Hepatocyte (in vitro differentiated cells): ENCODE measurements around the gene HEXB. TPM values are rescaled to one million over a fixed set of nuclear protein-coding genes. Genes with fewer than 3 reads are reported as not detected.

Experiments used
- DNase-seq: peaks from one replicate; pipeline ENCODE4 v3.0.0-alpha.2; 2016; ENCODE audit warnings: low spot score
- H2AFZ ChIP-seq: fragments of 200-600 bp; sonication (generic); 2 replicates; pipeline ENCODE4 v1.6.0; 2016; ENCODE audit warnings: antibody characterized with exemption, mild to moderate bottlenecking
- H3K27ac ChIP-seq: fragments of 200-600 bp; sonication (generic); 2 replicates; pipeline ENCODE4 v1.5.1; 2016; ENCODE audit warnings: mild to moderate bottlenecking
- H3K27me3 ChIP-seq: fragments of 200-600 bp; sonication (generic); 2 replicates; pipeline ENCODE4 v1.6.1; 2016
- H3K36me3 ChIP-seq: fragments of 200-600 bp; sonication (generic); replicated peaks from 2 replicates; pipeline ENCODE4 v1.5.1; 2016; ENCODE audit warnings: low read depth; ENCODE audit not compliant: insufficient read depth
- H3K4me1 ChIP-seq: fragments of 200-600 bp; sonication (generic); 2 replicates; pipeline ENCODE4 v1.5.1; 2016; ENCODE audit warnings: mild to moderate bottlenecking, moderate library complexity; ENCODE audit not compliant: insufficient read depth
- H3K4me2 ChIP-seq: fragments of 200-600 bp; sonication (generic); 2 replicates; pipeline ENCODE4 v1.6.0; 2016
- H3K4me3 ChIP-seq: fragments of 200-600 bp; sonication (generic); 2 replicates; pipeline ENCODE4 v1.5.1; 2016; ENCODE audit warnings: mild to moderate bottlenecking
- H3K79me2 ChIP-seq: fragments of 200-600 bp; sonication (generic); 2 replicates; pipeline ENCODE4 v1.6.0; 2017; ENCODE audit warnings: mild to moderate bottlenecking
- H3K9me2 ChIP-seq: fragments of 200-600 bp; sonication (generic); replicated peaks from 2 replicates; pipeline ENCODE4 v1.6.0; 2017; ENCODE audit warnings: mild to moderate bottlenecking; ENCODE audit not compliant: insufficient read depth
- H3K9me3 ChIP-seq: fragments of 200-600 bp; sonication (generic); 2 replicates; pipeline ENCODE4 v1.5.1; 2016; ENCODE audit warnings: low read depth, mild to moderate bottlenecking
- H4K20me1 ChIP-seq: fragments of 200-600 bp; sonication (generic); 2 replicates; pipeline ENCODE4 v1.6.0; 2016; ENCODE audit warnings: mild to moderate bottlenecking; ENCODE audit not compliant: insufficient read depth, poor library complexity, severe bottlenecking
- CTCF ChIP-seq: fragments of 200-600 bp; sonication (generic); IDR thresholded peaks from 2 replicates; pipeline ENCODE4 v1.5.1; 2016; ENCODE audit warnings: antibody characterized with exemption, mild to moderate bottlenecking; ENCODE audit not compliant: poor library complexity
- EZH2 ChIP-seq: fragments of 200-600 bp; sonication (generic); IDR thresholded peaks from 2 replicates; pipeline ENCODE4 v1.6.1; 2016; ENCODE audit warnings: antibody characterized with exemption, mild to moderate bottlenecking, borderline replicate concordance
- EZH2phosphoT487 ChIP-seq: fragments of 200-600 bp; sonication (generic); IDR thresholded peaks from one replicate; pipeline ENCODE4 v1.6.1; 2018; ENCODE audit warnings: antibody characterized with exemption, mild to moderate bottlenecking, low read depth, moderate library complexity; ENCODE audit not compliant: unreplicated experiment, severe bottlenecking
- WGBS: methylation state at CpG from one replicate; pipeline ENCODE4 v1.1.6; 2016; ENCODE audit warnings: low lambda C conversion rate; ENCODE audit errors: missing lambda C conversion rate; 5-methylcytosine and 5-hydroxymethylcytosine counted together
- polyA plus RNA-seq: library from polyadenylated mRNA; unstranded; fragments of >200 nt; fragmentation: Nextera tagmentation; extraction: Ambion mirVana; gene quantifications from 2 replicates; pipeline ENCODE4 v1.2.1, GENCODE V29; 2016
- small RNA-seq: library from RNA; depleted of rRNA; stranded (forward); fragments of <200 nt; gene quantifications from one replicate; pipeline ENCODE3, GENCODE V24; 2014
- total RNA-seq: library from RNA; depleted of rRNA; stranded (reverse); fragments of >200 nt; gene quantifications from 2 replicates; pipeline ENCODE4 v1.2.3, GENCODE V29; 2014

The HEXB gene
- total and polyA plus RNA-seq, 2 experiments from 2014 or later: 224 to 226 TPM

GRCh38 chr5:74766418-74766848 lies 81.4 kb downstream of the HEXB start:
- Histone ChIP-seq H3K27me3 (no peaks in the 10 kb centered on the region), H3K4me2 (peak overlapping the region; percentile 88), H3K36me3 (no peaks in the 10 kb centered on the region), H3K4me3 (peak overlapping the region; percentile 92), H3K9me3 (no peaks in the 10 kb centered on the region), H4K20me1 (peaks cover 4% of the 10 kb centered on the region), H3K79me2 (peaks cover 50% of the 10 kb centered on the region), H3K4me1 (peaks cover 23% of the 10 kb centered on the region), H2AFZ (peak overlapping the region; percentile 100), H3K27ac (peak overlapping the region; percentile 61), H3K9me2 (no peaks in the 10 kb centered on the region)
- peak; percentile 32 for TF ChIP-seq CTCF
- TF ChIP-seq EZH2: no peak
- peak; percentile 32 for DNase-seq
- 1% methylated on average over 10 of the region's 10 CpGs for WGBS

- peak within 1 kb of the TSS; percentile 98 for H3K4me2 ChIP-seq
- peak; percentile 95 for DNase-seq
- under 1% methylated on average over 54 of the region's 54 CpGs for WGBS
- peak within 1 kb of the TSS; percentile 100 for H3K4me3 ChIP-seq
- TF ChIP-seq EZH2phosphoT487: no peak
- no peak for TF ChIP-seq EZH2
- no peak for TF ChIP-seq CTCF
- H3K27ac ChIP-seq: peak within 1 kb of the TSS; percentile 96
- H3K27me3 ChIP-seq: no peaks in the 10 kb centered on the region
- H3K4me1 ChIP-seq: peaks cover 23% of the 10 kb centered on the region
- peaks cover 45% of the 10 kb centered on the region for H3K79me2 ChIP-seq
- H3K9me3 ChIP-seq: no peaks in the 10 kb centered on the region
- no peaks in the 10 kb centered on the region for H3K9me2 ChIP-seq
- peaks cover 4% of the 10 kb centered on the region for H4K20me1 ChIP-seq
- H3K36me3 ChIP-seq: no peaks in the 10 kb centered on the region
- H2AFZ ChIP-seq: peak within 1 kb of the TSS; percentile 100
Measured at GRCh38 chr5:74766849-74767578, 82.0 kb downstream of the HEXB start, which contains the start of the genes GFM2 and NSA2. Gene GFM2, minus strand, starts transcription at chr5:74767117. Its CDS starts 3,375 bp downstream, at chr5:74763742. Gene NSA2, plus strand, starts transcription at chr5:74767249. Its CDS starts 112 bp downstream, at chr5:74767361.

GRCh38 chr5:74767579-74767913 lies 82.5 kb downstream of the HEXB start:
- Histone ChIP-seq H3K4me3 (peak overlapping the region; percentile 100), H3K27me3 (no peaks in the 10 kb centered on the region), H3K4me2 (peak overlapping the region; percentile 98), H3K4me1 (peaks cover 23% of the 10 kb centered on the region), H3K9me2 (no peaks in the 10 kb centered on the region), H4K20me1 (peaks cover 4% of the 10 kb centered on the region), H2AFZ (peak overlapping the region; percentile 100), H3K9me3 (no peaks in the 10 kb centered on the region), H3K79me2 (peaks cover 45% of the 10 kb centered on the region), H3K36me3 (no peaks in the 10 kb centered on the region), H3K27ac (peak overlapping the region; percentile 96)
- TF ChIP-seq EZH2 (no peak), EZH2phosphoT487 (no peak), CTCF (no peak)
- DNase-seq: peak; percentile 76
- 4% methylated on average over 9 of the region's 9 CpGs for WGBS

Small RNAs within 50 kb of the gene (small RNA-seq; reads per million reads assigned to genes)
- not detected for gene RNU6-658P

Other genes starting within 250 kb of the HEXB start
- 150 and 151 TPM in 2 replicates for gene ENC1, start 44.5 kb upstream of the HEXB start, total RNA-seq
- gene ENC1, start 44.5 kb upstream of the HEXB start, polyA plus RNA-seq: 35.9 and 58.8 TPM in 2 replicates
- 44.8 and 46.2 TPM in 2 replicates for gene GFM2, start 81.9 kb downstream of the HEXB start, total RNA-seq
- gene GFM2, start 81.9 kb downstream of the HEXB start, polyA plus RNA-seq: 15.8 and 24.2 TPM in 2 replicates
- gene NSA2, start 82.0 kb downstream of the HEXB start, total RNA-seq: 88.6 and 107 TPM in 2 replicates
- 44.2 and 50.7 TPM in 2 replicates for gene NSA2, start 82.0 kb downstream of the HEXB start, polyA plus RNA-seq
- 13.7 and 16.2 TPM in 2 replicates for gene FAM169A, start 181.2 kb downstream of the HEXB start, total RNA-seq
- gene FAM169A, start 181.2 kb downstream of the HEXB start, polyA plus RNA-seq: 3.1 and 3.3 TPM in 2 replicates